Measurements from ENCODE around the gene AVEN.

AVEN gene

DNA sequence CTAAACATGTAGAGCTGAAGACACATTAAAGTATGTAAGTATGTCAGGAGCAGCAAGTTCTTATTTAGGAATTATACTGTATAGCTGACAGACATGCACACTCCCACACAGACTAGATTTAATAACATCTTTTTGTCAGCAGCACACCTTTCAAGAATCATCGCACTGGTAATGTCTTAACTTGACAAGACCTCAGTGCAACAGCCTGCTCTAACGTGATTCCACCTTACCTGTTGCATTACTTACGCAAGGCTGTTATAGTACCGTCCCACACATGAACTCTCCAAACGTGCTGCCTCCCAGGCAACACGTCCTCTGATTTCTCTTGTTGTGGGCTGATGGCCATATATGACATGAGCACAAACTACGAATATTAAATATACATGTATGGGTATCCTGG lies 58.8 kb downstream of the AVEN start:
- FAIRE-seq, result no peak

DNA sequence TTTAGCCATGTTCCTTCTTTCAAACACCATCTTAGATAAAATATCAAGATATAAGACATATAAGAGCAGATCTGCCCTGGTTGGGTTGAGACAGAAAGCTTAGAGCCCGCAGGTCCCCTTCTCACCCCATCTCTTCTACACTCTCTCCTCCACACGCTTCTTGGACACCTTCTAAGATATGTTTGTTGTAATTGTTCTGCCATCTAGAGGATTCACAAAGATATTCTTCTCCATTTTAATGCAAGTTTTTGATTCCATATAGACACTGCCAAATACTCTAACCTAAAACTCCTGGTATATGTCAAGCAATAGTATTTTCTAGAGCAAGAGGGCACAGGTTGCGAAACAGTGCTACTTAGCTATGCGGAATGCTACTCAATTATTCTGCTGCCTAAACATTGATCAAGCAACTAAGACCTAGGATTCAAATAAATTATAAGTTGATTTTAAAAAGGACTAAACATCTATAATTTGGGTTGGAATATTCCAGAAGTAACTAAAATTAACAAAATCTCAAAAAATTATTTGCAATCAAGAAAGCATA lies 63.9 kb downstream of the AVEN start:
- FAIRE-seq, result no peak

DNA sequence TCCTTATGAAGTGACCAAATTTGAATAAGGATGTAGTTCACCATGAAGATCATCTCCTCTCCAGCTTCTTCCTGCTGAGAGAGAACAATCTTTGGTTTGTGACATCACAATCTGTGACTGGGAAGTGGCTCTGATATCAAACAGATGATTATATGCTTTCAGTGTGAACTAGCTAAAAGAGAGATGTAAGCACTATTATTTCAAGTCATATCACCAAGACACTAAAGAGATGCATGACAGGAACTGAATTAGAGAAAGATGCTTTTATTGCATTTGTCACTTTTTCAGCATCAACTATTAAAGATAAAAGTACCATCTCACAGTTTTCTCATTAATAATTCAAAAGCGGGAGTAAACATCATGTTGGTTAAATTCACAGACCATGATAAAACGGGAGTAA lies 67.2 kb downstream of the AVEN start:
- no peak for FAIRE-seq

DNA sequence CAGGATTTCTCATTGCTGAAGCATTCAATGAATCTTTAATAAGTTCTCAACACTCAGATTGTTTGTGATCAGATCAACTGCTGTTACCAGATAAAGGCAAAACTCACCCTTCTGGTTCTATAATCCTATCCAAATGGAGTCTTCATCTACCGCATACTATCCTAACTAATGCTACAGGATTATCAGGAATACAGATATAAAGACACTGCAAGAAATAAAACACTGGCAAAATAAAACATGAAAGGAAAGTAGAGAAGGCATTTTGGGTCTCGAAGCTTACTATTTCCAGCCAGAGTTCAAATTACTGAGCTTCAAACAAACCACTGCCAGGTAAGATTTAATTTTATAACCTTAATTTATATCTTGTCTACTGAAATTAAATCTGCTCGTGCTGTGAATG lies 70.2 kb downstream of the AVEN start:
- FAIRE-seq, result no peak

DNA sequence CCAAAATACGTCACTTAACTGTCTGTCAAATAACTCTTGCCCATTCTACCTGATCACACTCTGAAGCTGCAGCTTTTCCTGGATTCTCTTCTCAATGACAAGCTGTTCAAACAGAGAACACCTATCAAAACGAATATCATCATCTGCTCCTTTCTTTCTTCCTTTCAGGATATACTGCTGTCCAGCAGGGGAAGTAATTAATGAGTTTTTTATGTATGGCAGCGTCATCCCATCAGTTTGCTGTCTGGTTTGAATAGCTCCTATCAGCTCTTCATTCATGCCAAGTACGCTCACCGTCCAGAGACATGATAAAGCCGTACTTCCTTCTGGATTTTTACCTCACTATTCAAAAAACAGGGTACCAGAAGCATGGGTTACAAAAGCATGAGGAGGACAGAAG lies 70.8 kb downstream of the AVEN start, which contains the start of gene CHRM5:
CHRM5 (plus strand) TSS at position 274 of the 400 bp plus-strand sequence. CDS start 94,221 bp downstream, outside the sequence.
- FAIRE-seq, result no peak

DNA sequence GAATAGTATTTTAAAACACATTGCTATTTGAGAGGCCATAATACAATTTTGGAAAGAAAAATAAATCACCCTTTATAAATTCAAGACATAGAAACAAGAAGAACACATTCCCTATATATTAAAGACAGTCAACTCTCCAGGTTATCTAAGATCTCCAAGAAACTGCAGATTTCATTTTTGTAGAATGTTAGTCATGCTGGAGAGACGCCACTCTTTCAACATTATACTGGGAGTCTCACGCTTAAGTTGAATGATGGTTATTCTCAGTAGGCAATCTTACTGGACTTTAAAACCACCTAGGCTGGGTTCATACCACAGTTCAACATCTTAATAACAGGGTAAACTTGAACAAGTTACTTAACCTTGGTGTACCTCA lies 74.4 kb downstream of the AVEN start:
- FAIRE-seq, result no peak

DNA sequence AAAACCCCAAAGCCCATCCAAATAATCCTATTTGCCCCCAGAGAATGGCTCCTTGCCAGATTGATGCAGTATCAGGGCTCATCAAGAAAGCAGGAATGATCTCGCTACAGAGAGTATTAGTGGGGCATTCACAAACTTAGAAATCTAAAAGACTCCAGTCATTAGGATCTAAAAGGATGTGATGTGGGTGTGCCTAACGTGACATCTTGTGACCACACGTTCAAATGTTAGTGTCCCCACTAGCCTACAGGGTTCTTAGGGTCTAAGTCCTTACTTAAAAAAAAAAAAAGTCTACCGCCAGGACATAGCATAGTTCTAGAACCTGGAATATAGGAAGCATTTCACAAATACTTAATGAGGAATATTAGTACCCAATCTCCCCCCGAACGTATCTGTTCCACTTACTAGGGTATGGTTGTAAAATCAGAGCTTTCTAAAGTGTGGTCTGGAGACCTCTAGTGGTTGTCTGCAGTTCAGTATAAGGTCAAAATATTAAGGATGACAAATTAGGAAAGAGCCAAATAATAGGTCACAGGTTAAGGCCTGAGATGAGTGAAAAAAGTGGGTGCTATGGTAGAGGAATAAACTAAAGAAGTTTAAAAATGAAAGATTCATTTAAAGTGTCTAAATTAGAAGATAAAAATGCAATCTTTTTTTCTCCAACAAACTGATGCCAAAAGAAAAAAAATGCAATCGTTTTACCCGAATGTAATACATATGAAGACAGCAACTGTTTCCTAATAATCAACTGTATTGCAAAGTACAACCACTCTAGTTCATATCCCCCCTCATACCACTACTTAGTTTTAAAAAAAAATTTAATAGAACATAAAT lies 75.0 kb downstream of the AVEN start:
- peak; percentile 45 for FAIRE-seq

DNA sequence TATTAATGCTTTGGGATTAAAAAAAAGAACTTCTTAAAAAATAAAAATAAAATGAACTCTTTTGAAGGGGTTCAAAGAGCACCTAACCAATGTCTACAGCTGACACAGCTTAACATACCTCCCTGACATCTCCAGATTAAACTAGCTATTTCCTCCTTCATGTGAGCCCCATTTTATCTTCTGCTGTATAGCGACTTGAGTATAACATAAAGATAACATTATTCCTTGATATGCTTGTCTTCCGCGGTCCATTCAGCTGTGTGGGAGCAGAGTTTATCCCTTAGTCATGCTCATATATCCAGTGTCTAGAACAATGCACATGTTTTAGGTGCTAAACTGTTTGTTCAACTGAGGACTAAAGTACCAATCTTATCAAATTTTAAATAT lies 78.5 kb downstream of the AVEN start:
- FAIRE-seq, result no peak

DNA sequence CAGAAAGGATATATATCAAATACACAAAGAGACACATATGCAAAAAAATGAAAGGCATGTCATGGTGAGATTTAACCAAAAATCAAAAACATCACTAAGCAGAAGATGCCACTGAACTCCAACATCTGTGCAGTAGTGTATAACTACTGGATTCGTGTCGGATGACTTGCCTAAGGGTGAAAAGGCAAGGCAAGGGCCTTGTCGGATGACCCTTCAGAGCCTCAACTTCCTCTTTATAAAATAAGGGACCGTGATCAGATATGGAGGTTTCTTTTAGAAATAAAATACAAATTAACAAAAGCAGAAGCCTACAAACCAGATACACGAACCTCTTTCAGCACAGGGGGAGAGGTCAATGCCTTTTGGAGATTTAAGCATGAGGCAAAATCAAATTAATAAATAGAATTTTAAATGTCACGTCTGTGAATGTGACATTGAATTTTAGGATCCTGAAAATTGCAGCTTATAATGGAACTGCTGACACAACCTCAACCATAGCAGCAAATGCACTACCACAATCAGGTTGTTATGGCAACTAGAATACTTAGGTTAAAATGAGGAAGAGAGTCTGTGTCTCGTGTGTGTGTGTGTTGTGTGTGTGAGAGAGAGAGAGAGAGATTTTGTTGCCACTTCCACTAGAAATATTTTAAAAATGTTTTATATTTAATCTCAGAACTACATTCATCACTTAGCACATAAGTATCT lies 79.0 kb downstream of the AVEN start:
- no peak for FAIRE-seq

DNA sequence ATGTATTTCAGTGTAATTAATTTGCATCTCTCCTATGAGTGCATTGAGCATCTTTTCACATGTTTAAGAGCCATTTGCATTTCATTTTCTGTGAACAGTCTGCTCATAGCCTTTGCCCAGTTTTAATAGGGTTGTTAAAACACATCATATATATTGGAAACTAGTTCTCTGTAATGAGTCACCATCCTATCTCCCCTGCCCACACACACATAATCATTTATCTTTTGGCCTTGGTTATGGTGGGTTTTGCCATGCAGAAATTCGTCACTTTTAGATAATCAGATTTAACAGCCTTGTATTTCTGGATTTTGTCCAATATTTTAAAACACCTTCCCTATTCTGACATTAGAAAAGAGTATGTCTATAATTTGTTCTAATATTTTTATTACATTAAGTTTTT lies 82.6 kb downstream of the AVEN start:
- no peak for FAIRE-seq

DNA sequence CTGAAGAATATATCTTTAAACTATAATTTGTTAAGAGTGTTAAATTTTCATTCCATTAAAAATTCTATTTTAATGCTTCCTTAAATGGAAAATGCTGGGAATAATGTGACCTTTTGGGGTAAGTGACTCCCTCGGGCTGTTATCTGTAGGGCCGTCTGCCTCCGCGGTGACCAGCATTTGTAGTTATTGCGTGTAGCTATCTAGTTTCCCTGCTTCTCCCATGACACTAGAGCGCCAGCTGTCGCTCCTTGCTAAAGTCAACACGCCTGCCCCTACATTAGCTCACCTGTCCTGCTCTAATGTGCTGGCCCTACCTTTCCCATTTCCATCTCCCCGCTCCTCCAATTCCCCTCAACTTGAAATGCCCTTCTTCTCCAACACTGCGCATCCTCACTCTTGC lies 83.1 kb downstream of the AVEN start:
- no peak for FAIRE-seq

DNA sequence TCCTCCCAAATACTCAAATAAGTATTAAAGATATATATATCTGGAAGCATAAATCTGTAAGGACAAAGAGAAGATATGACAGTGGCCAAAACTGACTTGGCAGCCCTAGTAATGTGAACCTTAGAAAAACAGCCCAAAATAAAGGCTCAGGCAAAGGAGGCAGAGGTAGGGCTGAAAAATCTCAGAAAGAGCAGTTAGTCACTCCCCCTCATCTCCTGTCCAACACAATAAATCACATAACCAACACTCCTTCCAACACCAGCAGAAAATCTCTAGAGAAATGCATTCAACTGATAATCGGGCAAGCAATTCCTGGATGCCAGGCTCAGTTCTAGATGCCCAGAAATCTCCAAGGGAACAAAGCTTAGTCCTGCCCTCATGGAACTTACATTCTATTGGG lies 92.9 kb downstream of the AVEN start:
- no peak for FAIRE-seq

DNA sequence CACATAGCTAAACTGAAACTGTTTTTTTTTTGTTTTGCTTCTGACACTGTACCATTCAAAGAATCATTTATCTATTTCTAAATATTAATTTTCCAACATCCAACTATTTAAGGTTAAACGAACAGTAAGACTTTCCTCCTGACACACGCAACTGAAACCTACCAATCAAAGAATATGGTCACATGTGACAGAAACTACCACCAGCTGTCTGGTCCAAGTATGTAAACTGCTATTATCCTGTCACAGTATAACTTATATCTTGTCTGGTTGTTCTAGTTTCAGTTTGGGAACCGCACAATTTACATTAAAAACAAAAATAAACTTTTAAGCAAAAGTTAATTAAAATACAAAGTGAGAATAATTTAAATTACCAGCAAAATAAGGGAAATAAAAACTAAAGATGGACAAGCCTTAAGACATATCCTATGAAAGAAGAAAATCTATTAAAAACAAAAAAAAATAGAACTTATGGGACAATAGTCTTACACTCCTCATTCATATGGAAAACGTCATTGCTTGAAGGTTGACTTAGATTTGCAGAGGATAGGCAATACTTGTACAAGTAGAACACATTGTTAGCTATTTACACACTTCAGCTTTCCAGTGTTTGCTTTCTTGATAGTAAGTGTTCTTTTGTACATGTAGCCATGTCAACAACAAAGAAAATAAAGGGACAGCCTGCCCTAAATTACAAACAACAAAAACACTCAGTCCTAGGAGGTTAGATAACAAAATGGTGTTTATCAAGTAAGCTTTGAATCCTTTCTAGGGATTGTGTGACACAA lies 97.5 kb downstream of the AVEN start:
- no peak for FAIRE-seq

DNA sequence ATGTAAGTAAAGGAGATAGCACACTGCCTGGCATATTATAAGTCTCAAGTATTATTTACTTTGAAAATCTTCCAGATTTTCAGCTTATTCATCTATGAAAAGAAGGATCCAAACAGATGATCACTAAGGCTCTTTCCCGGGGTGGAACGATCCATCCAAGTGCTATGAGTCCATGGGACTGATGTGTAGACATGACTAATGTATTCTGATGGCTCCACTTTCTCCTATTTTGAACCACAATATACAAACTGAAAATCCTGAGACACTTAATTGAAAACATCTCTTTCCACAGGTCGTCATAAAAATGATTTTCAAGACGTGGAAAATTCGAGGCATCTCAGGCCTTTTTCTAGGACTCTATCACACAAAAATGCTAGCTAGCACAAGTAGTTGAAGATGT lies 104.1 kb downstream of the AVEN start:
- FAIRE-seq, result no peak

DNA sequence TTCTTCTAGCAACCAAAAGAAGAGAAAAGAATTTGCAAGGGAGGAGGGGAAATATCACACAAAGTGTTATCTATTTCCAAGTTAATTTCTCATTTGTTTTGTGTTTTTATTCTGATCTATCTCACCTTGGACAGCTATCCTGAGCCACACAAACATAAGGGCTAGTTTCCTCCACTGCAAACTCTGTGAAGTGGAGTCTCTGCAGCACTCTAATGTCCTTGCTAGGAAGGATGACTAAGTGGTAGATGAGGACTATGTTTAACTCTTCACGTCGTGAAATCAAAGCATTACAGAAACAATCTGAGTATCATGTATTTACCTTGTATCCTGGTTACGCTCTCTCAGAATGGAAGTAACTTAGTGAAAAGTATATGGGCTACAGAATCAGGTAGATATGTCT lies 104.6 kb downstream of the AVEN start:
- FAIRE-seq, result no peak

DNA sequence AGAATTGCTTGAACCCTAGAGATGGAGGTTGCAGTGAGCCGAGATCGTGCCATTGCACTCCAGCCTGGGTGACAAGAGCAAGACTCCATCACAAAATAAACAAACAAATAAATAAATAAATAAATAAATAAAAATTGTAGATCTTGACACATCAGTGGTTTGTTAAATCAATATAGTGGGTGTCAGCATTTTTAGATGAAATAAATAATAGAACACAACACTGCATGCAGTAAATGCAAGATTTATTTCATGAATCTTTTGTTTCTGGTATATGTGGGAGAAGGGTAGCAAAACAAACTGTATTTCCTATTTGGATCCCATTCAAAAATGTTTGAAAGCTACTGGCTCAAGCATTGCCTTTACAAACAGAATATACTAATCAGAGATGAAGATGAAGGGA lies 106.3 kb downstream of the AVEN start:
- FAIRE-seq, result no peak

DNA sequence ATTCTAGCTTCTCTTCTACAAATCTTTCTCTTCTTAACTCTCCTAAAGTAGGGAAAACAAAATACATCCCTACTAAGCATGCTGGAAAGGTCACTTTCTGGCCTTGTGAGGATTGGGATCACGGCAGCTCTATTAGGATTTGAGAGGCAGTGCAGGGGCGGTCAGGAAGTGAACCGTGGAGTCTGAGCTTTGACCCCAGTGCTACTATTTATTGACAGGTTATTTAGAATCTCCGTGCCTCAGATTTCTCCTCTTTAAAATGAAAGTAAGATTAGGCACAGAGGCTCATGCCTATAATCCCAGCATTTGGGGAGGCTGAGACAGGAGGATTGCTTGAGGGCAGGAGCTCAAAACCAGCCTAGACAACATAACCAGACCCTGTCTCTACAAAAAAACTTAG lies 112.7 kb downstream of the AVEN start:
- FAIRE-seq, result no peak

DNA sequence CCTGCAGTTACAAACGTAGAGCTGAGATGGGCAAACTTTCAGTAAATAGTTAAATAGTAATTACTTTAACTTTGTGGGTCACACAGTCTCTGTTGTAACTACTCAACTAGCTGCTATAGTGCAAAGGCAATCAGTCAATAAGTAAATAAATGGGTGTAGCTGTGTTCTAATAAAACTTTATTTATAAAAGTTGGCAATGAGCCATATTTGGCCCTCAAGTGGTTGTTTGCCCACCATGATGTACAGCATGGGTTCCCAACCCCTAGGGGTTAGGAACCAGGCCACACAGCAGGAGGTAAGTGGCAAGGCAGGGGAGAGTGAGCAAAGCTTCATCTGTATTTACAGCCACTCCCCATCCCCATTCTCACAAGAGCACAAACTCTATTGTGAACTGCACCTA lies 115.6 kb downstream of the AVEN start:
- no peak for FAIRE-seq

DNA sequence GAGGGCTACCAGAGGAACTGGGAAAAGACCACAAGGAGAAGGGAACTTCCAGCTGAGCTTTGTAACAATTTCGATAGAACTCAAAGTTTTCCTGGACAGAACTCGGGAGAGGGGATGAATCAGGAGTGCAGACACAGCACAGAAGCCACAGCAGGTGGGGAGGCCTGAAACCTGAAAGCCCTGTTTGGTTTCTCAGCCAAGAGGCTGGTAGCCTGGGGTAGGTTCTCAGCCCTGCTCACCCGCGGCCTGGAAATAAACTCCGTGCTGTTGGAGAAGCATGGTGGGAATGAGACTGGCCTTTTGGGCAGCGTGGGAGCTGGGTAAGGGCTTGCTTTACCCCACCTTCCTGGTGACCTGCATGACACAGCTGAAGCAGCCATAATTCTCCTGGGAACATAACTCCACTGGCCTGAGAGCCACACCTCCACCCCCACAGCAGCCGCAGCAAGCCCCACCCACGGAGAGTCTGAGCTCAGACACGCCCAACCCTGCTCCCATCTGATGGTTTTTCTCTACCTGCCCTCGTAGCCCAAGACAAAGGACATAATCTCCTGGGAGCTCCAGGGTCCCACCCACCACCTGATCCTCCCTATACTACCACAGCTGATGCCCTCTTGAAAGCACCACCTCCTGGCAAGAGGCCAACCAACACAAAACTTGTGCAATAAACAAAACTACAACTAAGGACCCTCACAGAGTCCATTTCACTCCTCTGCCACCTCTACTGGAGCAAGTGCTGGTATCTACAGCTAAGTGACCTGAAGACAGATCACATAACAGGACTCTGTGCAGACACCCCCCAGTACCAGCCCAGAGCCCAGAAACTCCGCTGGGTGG lies 123.2 kb downstream of the AVEN start:
- FAIRE-seq, result no peak

DNA sequence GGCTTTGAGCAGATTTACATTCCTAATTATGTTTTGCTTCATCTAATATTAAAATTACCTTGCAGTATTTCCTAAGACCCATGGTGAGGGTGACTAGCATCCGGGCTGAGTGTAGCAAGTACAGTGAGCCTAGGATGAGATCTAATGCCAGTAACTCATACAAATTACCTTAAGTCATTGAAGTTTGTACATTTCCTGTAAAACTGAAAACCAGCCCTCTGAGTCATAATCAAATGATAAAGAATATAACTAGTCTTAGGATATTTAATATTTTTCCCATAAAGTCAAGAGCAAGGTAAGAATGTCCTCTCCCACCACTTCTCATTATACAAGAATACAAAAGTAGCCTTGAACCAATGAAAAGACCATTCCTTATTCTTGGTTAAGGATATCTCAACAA lies 125.5 kb downstream of the AVEN start:
- no peak for FAIRE-seq

DNA sequence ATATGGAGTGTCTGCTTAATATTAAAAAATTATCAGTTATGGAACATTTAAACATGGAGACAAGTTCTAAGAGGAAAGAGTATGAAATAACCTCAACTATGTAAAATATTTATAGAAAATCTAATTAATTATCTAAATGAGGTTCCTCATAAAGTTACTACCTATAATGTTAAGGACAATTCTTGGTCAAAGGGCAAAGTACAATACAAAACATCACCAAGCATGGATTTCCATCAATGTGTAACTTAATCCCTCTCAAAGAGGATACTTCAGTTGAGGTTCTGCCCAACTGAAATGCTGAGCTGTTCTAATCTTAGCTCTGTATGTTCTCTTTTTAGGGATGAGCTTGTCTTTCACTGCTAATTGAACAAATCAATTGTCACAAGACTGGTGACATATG lies 126.7 kb downstream of the AVEN start:
- no peak for FAIRE-seq

DNA sequence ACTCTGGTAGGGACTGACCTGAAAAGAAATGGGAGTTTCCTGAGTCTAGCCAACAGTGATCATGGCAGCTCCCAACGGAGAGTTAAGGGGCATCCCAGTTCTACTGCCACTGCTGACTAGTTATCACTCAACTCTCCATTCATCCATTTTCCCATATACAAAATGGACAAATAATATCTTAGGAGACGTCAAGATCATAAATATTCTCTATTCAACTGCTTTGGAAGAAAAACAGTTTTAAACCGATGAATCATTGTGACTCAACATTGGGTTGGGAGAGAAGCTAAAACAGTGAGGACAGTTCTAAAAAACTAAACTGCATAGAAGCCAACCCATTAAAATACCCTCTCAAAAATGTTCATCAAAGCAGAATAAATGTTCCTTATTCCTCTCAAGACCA lies 128.3 kb downstream of the AVEN start:
- no peak for FAIRE-seq

DNA sequence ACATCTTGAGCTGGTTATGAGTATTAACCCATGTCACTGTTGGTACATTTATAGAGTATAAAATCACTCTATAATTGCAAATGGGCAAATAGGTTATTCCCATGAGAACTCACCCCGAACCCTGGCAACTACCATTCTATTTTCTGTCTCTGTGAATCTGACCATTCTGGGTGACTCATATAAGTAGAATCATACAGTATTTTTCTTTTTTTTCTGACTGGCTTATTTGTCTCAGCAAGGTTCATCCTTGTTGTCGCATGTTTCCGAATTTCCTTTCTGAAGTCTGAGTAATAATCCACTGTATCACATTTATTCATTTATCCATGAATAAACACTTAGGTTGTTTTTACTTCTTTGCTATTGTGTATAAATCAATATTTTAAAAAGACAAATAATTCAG lies 130.6 kb downstream of the AVEN start:
- no peak for FAIRE-seq

Measured in TTC549 (cell line).